ENCODE data around the gene MAP3K14. TPM values are rescaled to one million over a fixed set of nuclear protein-coding genes. Genes with fewer than 3 reads are reported as not detected.
"Not testable (repeated sequence)": the region's sequence is repeated elsewhere in the genome, so short reads cannot be mapped to it uniquely, and the experiment has no call there.

Gene MAP3K14
- total RNA-seq = 5.1 and 9.3 TPM in 2 replicates

DNA sequence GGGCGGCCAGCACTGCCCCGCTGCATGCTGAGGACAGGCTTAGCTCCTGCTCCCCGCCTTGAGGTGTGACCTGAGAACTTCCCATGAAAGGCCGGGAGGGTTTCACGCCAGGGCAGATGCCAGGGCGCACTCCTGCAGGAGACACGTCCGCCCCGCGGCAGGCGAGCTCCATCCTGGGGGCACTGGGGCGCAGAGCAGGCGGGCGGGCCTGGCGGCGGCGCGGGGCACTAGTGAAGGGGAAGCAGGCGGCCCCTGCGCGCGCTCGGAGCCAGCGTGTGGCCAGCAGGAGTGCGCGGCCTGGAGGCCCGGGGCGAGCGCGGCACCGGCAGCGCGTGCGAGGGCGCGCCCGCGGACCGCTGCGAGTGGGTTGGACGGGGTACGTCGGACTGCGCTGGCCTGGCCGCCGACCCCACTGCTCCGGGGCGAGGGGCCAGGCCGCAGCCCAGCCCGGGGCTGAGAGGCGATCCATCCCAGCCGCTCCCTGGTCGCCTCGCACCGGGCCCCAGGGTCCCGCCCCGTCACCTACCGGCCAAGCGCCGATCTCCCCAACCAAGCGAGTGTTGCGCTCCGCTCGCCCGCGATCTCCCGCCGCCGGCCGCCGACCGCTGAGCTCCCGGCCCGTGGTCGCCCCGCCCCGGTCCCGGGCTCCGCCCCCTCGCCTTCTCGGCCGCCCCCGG, at the start of gene MAP3K14:
MAP3K14 (minus strand) TSS at position 587 of the 677 bp plus-strand sequence. CDS start 26,275 bp downstream, outside the sequence.
- DNase-seq (ENCODE audit: extremely low read depth, low read depth, low spot score) = no peak

DNA sequence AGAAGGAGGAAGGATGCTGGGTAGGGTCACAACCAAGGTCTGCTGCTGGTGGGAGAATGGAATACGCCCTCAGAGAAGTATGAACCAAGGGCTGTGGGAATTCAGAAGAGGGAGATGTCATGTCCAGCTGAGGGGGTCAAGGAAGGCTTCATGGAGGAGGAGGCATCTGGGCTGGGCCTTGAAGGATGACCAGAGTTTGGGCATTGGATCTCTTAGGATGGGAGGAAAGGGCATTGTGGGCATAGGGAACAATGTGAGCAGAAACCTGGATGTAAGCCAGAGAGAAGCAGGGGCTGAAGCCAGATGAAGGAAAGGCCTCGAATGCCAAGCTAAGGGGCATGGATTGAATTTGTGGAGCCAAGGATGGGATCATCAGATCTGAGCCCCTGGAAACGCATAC, 49.2 kb upstream of the MAP3K14 start:
- no peak for DNase-seq (ENCODE audit: extremely low read depth, low read depth, low spot score)

DNA sequence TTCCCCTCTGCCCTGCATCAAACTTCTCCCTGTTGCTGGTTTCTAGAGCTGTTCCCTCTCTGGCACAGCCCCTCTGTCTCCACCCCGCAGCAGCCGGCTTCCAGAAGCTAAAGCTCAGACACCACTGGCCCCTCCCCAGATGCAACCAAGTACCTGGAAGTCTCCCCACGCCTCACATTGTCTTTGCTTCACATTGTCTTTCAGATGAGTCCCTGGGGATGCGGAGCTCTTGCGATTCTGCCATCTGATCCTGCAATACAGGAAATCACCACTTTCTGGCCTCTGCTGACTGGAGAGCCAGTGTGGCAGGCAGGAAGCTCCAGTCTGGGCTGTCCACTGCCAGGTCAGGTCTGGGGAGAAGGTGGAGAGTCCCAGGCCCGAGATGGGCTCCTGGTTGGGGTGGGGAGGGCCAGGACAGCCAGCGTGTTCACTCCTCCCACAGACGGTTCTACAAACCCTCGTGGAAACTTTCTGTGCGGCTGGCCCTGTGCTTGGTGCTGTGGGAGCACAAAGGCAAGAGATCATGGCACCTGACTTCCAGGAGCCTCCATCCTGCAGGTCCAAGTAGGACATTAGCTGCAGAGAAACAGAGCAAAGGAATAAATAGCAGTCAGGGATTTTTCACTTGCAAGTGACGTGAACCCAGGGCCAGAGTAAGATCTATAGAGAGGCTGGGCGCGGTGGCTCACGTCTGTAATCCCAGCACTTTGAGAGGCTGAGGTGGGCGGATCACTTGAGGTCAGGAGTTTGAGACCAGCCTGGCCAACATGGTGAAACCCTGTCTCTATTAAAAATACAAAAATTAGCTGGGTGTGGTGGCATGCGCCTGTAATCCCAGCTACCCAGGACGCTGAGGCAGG, 47.9 kb upstream of the MAP3K14 start:
- DNase-seq (ENCODE audit: extremely low read depth, low read depth, low spot score) = no peak

DNA sequence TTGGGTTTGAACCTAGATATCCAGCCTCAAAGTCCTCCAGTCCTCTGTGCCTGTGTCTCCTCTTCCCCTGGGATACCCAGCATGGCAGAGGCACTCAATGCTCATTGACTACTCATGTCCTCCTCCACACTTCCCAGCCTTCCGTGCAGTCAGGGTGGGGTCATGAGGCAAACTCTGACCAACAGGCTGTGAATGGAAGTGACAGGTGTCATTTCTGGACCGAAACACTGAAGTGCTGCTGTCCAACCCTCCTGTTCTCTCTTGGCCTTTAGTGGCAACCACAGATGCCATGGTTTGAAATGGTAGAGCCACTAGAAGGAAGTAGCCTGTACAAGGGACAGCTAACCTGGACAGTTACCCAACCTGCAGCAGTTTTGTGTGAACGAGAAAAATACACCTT, 46.7 kb upstream of the MAP3K14 start:
- no peak for DNase-seq (ENCODE audit: extremely low read depth, low read depth, low spot score)

DNA sequence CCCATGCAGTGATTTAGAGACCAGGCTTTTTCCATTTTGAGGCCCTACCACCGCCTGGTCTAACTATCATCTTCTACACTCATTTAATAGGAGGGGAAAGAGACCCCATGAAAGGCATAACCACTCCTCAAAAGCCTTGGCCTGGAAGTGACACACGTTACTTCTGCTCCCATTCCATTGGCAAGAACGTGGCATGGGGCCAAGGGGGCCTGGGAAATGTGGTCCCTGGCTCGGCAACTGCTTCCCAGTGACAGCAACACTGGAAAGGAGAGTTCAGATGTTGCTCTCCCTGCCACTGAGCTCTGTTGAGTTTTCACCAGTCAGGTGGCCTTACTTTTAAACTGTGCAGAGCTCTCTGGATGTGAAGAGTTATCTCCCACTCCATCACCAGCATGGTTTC, 45.2 kb upstream of the MAP3K14 start:
- no peak for DNase-seq (ENCODE audit: extremely low read depth, low read depth, low spot score)

DNA sequence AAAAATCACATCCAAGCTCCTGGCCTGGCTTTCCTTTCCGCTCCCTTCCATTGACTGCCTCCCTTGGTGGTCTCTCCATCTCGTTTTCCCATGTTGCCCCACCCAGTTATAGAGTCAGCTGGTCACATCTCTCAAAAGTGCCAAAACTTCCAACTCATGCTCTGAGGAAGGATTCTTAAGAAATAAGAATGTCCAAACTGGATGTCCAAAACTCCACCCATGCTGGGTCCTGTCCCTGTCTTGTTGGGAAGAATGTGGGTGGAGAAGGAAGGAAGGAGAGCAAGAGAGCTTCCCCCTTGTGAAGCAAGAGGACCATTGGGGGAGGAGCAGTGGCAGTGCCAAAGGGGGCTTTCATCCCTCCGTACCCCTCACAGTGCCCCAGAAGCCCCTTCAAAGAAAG, 44.6 kb upstream of the MAP3K14 start:
- no peak for DNase-seq (ENCODE audit: extremely low read depth, low read depth, low spot score)

DNA sequence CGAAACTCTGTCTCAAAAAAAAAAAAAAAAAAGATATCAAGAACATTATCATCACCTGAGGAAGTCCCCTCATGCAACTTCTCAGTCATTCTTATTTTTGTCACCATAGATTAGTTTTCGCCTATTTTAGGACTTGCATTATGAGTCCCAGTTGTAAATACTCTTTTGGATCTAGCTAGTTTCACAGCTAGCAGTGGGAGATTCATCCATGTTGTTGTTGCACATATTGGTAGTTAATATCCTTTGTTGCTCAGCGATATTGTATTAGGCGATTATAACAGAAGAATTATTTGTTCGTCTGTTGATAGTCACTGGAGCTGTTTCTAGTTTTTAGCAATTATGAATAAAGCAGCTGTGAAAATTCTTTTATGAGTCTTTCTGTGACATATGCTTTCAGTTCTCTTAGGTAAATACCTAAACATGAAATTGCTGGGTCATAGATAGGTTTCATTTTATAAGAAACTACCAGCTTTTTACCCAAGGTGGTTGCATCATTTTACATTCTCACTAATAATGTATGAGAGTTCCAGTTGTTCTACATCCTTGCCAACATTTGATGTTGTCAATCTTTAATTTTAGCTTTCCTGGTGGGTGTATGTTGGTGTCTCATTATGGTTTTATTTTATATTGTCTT, 40.7 kb upstream of the MAP3K14 start:
- no peak for DNase-seq (ENCODE audit: extremely low read depth, low read depth, low spot score)

GRCh38 chr17:45355087-45355486, 38.3 kb upstream of the MAP3K14 start:
- DNase-seq (ENCODE audit: extremely low read depth, low read depth, low spot score) = no peak

GRCh38 chr17:45353043-45353442, 36.2 kb upstream of the MAP3K14 start:
- DNase-seq (ENCODE audit: extremely low read depth, low read depth, low spot score) = no peak

DNA sequence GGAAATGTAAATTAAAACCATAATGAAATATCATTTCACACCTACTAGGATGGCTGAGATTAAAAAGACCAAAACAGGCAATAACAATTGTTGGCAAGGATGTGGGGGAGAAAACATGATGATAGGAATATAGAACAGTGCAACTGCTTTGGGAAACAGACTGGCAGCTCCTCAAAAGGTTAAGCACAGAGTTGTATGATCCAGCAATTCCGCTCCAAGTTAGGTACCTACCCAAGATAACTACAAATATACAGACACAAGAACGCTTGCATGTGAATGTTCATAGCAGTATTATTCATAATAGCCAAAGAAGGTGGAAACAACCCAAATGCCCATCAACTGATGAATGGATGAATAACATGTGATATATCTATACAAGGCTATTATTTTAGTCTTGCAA, 35.0 kb upstream of the MAP3K14 start:
- DNase-seq (ENCODE audit: extremely low read depth, low read depth, low spot score) = no peak

- DNase-seq (ENCODE audit: extremely low read depth, low read depth, low spot score) = no peak
These were observed 30.6 kb upstream of the MAP3K14 start for GRCh38 chr17:45347444-45347843.

DNA sequence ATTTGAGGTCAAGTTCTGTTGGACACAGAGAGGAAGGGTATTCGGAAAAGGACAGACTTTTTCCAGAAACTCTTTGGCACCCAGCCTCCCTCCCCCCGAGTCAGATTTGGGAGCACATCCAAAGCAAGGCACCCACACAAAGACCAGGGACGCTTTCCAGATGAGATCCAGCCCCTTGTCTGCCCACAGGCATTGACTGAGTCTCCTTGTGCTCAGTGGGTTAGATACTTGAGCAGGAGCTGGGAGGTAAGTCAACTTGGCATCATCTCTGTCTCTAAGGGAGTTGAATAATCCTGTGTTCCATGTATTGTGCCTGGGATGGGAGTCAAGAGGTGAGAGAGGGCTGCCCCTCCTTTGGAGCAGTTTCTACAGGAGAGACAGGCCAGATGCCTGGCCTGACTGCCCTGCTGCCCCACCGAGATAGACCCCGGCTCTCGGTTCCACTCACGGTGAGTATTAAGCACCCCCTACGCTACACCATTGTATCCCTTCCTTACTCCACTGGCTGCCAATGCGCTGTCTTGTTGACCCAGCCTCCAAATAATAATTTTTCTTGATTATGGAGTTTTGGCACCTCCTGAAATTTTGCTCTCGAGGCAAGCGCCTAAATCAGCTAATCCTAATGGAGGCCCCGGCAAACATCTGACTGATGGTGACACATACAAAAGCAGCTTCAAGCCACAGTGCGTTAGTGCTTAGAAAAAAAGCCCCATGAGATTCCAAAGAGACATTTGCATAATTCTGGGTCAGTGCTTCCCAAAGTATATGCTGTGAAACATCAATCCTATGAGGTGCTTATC, 29.6 kb upstream of the MAP3K14 start:
- DNase-seq (ENCODE audit: extremely low read depth, low read depth, low spot score) = no peak

- no peak for DNase-seq (ENCODE audit: extremely low read depth, low read depth, low spot score)
These were observed 28.9 kb upstream of the MAP3K14 start for GRCh38 chr17:45345554-45346215.

DNA sequence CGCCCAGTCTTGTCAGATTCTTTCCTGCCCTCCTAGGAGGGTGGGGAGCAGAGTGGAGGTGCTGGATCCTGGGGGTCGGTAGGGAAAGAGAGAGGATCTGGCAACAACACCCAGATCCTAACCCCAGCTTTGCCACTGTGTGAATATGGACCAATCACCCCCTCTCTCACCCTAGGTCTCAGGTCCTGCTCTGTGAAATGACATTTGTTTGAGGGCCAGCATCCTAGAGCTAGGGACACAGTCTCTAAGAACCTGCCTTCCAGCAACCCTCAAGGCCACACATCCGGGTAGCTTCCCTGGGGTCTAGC, 28.4 kb upstream of the MAP3K14 start:
- DNase-seq (ENCODE audit: extremely low read depth, low read depth, low spot score) = no peak

GRCh38 chr17:45343967-45344664, 27.3 kb upstream of the MAP3K14 start:
- not testable (repeated sequence) for DNase-seq (ENCODE audit: extremely low read depth, low read depth, low spot score)

DNA sequence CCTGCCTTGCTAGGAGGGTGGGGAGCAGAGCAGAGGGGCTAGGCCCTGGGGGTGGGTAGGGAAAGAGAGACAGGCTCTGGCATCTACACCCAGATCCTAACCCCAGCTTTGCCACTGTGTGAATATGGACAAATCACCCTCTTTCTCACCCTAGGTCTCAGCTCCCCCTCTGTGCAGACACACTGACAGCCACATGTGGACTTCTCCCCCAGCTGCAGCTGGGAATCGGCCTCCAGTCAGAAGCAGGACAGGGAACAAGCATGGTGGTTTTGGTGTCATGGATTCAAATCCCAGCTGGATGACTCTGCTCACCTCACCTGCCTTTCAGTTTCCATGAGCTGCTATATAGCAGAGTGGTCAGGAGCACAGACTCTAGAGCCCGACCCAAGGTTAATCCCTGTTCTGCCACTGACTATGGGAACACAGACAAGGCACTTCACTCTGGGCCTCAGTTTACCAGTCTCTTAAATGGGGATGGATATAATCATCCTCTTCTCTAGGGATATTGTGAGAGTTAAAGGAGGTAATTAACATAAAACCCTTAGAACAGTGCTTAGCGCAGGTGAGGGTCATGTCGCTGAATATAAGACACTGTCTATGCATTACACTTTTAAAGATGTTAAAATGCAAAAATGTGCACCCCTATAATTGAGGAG, 26.2 kb upstream of the MAP3K14 start:
- no peak for DNase-seq (ENCODE audit: extremely low read depth, low read depth, low spot score)

- DNase-seq (ENCODE audit: extremely low read depth, low read depth, low spot score) = no peak
These were observed 25.5 kb upstream of the MAP3K14 start for GRCh38 chr17:45342306-45342705.

DNA sequence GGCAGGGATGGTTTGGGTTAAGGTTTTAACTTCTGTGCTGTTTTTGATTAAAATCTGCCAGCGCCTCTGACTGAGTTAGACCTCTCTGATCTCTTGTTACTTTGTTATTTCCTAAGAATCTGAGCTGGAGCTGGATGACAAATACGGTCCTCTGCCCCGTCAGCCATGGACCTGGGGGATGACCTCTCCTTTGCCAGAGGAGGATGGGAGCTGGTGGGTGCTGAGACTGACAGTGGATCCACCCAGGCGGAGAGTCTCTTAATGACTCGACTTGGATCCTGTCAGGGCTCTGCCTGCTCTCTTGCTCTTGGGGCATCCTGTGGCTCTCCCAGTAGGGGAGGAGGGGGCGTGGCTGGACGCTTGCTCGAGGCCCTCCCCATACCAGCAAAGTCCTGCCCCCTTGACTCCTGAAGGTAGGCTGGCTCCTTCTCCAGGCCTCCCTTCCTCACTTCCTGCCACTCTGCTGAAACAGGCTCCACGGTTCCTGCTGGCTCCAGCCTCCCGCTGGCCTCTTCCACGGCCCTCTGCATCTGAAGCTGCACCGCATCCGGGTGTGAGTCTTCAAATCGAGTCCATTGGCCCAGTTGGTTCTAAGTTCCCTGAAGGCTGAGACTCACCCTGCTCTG, 24.8 kb upstream of the MAP3K14 start:
- DNase-seq (ENCODE audit: extremely low read depth, low read depth, low spot score) = no peak
